Heart right ventricle (tissue), 16 donors: ENCODE measurements around the gene PTP4A1. TPM values are rescaled to one million over a fixed set of nuclear protein-coding genes. Genes with fewer than 3 reads are reported as not detected.
"Not testable (repeated sequence)": the region's sequence is repeated elsewhere in the genome, so short reads cannot be mapped to it uniquely, and the experiment has no call there.

Experiments
- ATAC-seq, 8 donors: fragments of 200-7000 bp; cut with Tn5 transposase; one replicate each; pipeline ENCODE4 v1.9.1; 2020; ENCODE audit warnings: mild to moderate bottlenecking in 8 of 8, moderate library complexity in 8 of 8, moderate number of reproducible peaks in 1 of 8
- DNase-seq, 2 donors: peaks; one replicate each; pipeline ENCODE4 v3.0.0-alpha.2; 2020
- H3K27ac ChIP-seq, 10 donors: fragments of 200-600 bp; sonication (generic) in 2 of 10; one replicate each; pipeline versions ENCODE4 v1.5.0 to v1.8.0; 2020 to 2022; ENCODE audit warnings: mild to moderate bottlenecking in 3 of 10
- H3K27me3 ChIP-seq, 7 donors: fragments of 200-600 bp; one replicate each; pipeline ENCODE4 v1.8.0; 2021 to 2022; ENCODE audit warnings: mild to moderate bottlenecking in 2 of 7
- H3K36me3 ChIP-seq, 9 donors: fragments of 200-600 bp; sonication (generic) in 1 of 9; one replicate each; pipeline versions ENCODE4 v1.5.0 to v1.8.0; 2020 to 2022; ENCODE audit warnings: mild to moderate bottlenecking in 2 of 9
- H3K4me1 ChIP-seq, 9 donors: fragments of 200-600 bp; sonication (generic) in 1 of 9; one replicate each; pipeline versions ENCODE4 v1.5.0 to v1.8.0; 2020 to 2022; ENCODE audit warnings: mild to moderate bottlenecking in 4 of 9
- H3K4me3 ChIP-seq, 10 donors: fragments of 200-600 bp; sonication (generic) in 2 of 10; one replicate each; pipeline versions ENCODE4 v1.5.0 to v1.8.0; 2020 to 2022; ENCODE audit warnings: mild to moderate bottlenecking in 7 of 10, moderate library complexity in 2 of 10
- H3K9me3 ChIP-seq, 11 donors: fragments of 200-600 bp in 10 of 11; sonication (generic) in 2 of 11; one replicate each; pipeline versions ENCODE4 v1.5.0 to v1.8.0; 2013 to 2022; ENCODE audit warnings: mild to moderate bottlenecking in 2 of 11, control low read depth in 1 of 11, moderate library complexity in 1 of 11
- CTCF ChIP-seq, 9 donors: fragments of 200-600 bp; sonication (generic) in 2 of 9; IDR thresholded peaks; one replicate each; pipeline versions ENCODE4 v1.5.0 to v1.8.0; 2021 to 2022; ENCODE audit warnings: antibody characterized with exemption in 9 of 9, mild to moderate bottlenecking in 5 of 9, moderate library complexity in 1 of 9
- WGBS, 2 donors: extraction: QIAGEN DNeasy Blood & Tissue Kit; methylation state at CpG; one replicate each; pipeline ENCODE4 v1.1.7; 2013; ENCODE audit warnings: inconsistent platforms in 1 of 2; 5-methylcytosine and 5-hydroxymethylcytosine counted together
- intact Hi-C, 10 donors: fragments of 100-400 bp; cut with DNase I; formaldehyde crosslinking; loops; one replicate each; pipeline versions ENCODE4 v1.11.1 to v1.14.2; 2022
- long read RNA-seq, 3 donors: library from polyadenylated mRNA; unstranded; transcript quantifications; one replicate each; pipeline ENCODE4 v2.0.0, GENCODE V29; 2020 to 2021
- polyA plus RNA-seq, 2 donors: library from polyadenylated mRNA; stranded (reverse); fragments of 200-250 nt; gene quantifications; one replicate each; pipeline ENCODE4 v1.2.3, GENCODE V29; 2013
- total RNA-seq, 10 donors: library from RNA; stranded (reverse); fragmentation: NEBNext Ultra II Directional in 3 of 10; extraction: Animal tissue kit (Norgen Biotek cat#: 25700) in 3 of 10; gene quantifications; one replicate each; pipeline versions ENCODE4 v1.2.1 to v1.2.4, GENCODE V29; 2021 to 2023
- donor health status: Arrhythmogenic right ventricular cardiomyopathy.
- donor health status: ischemic (EF 13 %, LVEDD 7.1; RV severe dilation, severe dysfunction).
- donor health status: healthy with polysubstance abuse.
- donor health status: DM: no; HTN: yes; CAD: no.
- donor health status: DM: no; HTN: no; CAD: no.
- donor health status: ischemic (EF 25% LVEDD 6.9; RV normal size, moderate dysfunction).
- donor health status: ischemic (EF 25% LVEDD 5.7; RV mildly dilated, moderate dysfunction).
- donor health status: healthy.
- donor health status: DM: yes; HTN: yes; CAD: no.
- donor health status: Ischemic cardiomyopathy.
- donor health status: ischemic (EF 35%, LVEDD 5.7; RV mildly dilated, moderate dysfunction).
- donor health status: nonischemic (EF 11% LVEDD 7.7; RV severe dilation, severe dysfunction).
- donor health status: DM: yes; HTN: yes; CAD: no.
- donor health status: PGD.
- donor health status: ischemic (EF 29% LVEDD 5.4; RV normal size, mild dysfunction).
- donor health status: nonischemic (EF 23%, LVEDD 6.1; RV moderate dilation, normal function).

Gene PTP4A1
- total RNA-seq (10 to 100 TPM; 30.0 to 69.9 (median 51.3) TPM), polyA plus RNA-seq (10 to 100 TPM in 1 of 2 donors, 1 to 10 TPM in 1; 2.6 to 13.6 TPM)
- long read RNA-seq, donor 1, partial matches to known transcripts, result 2 of 3 reads
- long read RNA-seq, donor 1, other reads (novel, unspliced or antisense), result 1 of 3 reads
- long read RNA-seq, donor 2, partial matches to known transcripts, result 0 of 6 reads
- long read RNA-seq, donor 2, other reads (novel, unspliced or antisense), result 3 of 6 reads
- long read RNA-seq, donor 3, transcript PTP4A1-203 (5 exons, 2,203 nt), result major isoform, 15 of 20 reads
- long read RNA-seq, donor 3, partial matches to known transcripts, result 2 of 20 reads
- long read RNA-seq, donor 3, other reads (novel, unspliced or antisense), result 3 of 20 reads

- intact Hi-C loops, result loop anchor here in 7 of 10 donors (1.0 to 10.0 kb wide), 8 partner anchors 63 to 220 kb away; partner anchors contain the start of gene PHF3 (in 4 of the 7)
- 0 to 1% methylated on average over 64 to 69 of the region's 73 CpGs for WGBS, 2 donors
- H3K27me3 ChIP-seq, result no peaks in the 10 kb centered on the region
- no peak for TF ChIP-seq CTCF (IDR thresholded peaks at IDR 0.05)
- H3K27ac ChIP-seq, result peak within 1 kb of the TSS; percentile 95 to 100 (median 99)
- DNase-seq, result peak; percentile 96 to 98
- H3K9me3 ChIP-seq, result peaks cover 0 to 8% (median 0%) of the 10 kb centered on the region in 11 donors
- H3K4me3 ChIP-seq, result peak within 1 kb of the TSS; percentile 77 to 97 (median 94)
- ATAC-seq, result peak; percentile 97 to 100 (median 98)
- peaks cover 0 to 11% (median 4%) of the 10 kb centered on the region in 9 donors for H3K36me3 ChIP-seq
- peaks cover 0 to 39% (median 24%) of the 10 kb centered on the region in 9 donors for H3K4me1 ChIP-seq
These were observed at the start of gene PTP4A1, which contains the start of gene LOC128125822 for GRCh38 chr6:63572044-63572746. Gene PTP4A1 (plus strand): TSS chr6:63572480. CDS start chr6:63576881, 4,401 bp downstream. Gene LOC128125822 (plus strand): TSS chr6:63572480.

- H3K9me3 ChIP-seq, H3K36me3 ChIP-seq, DNase-seq, intact Hi-C loops, H3K4me1 ChIP-seq, ATAC-seq, H3K27me3 ChIP-seq, H3K27ac ChIP-seq, H3K4me3 ChIP-seq: not testable (repeated sequence)
- WGBS, 2 donors, result 88 to 89% methylated on average over 7 of the region's 7 CpGs
These were observed 49.4 kb upstream of the PTP4A1 start for GRCh38 chr6:63522911-63523287.

- DNase-seq (no peak), ATAC-seq (no peak)
- Histone ChIP-seq H3K27ac (no peak overlapping the region), H3K36me3 (no peaks in the 10 kb centered on the region), H3K9me3 (no peaks in the 10 kb centered on the region), H3K4me1 (peaks cover 0 to 4% (median 0%) of the 10 kb centered on the region in 9 donors), H3K27me3 (no peaks in the 10 kb centered on the region), H3K4me3 (no peak overlapping the region)
- WGBS, 2 donors, result 93 to 95% methylated on average over 4 of the region's 4 CpGs
- intact Hi-C loops, result no loop called here
- no peak for TF ChIP-seq CTCF (IDR thresholded peaks at IDR 0.05)
These were observed 48.6 kb upstream of the PTP4A1 start for GRCh38 chr6:63523630-63524029.

- 65 to 67% methylated on average over 7 of the region's 7 CpGs for WGBS, 2 donors
- DNase-seq (no peak), ATAC-seq (no peak)
- H3K4me1 ChIP-seq, result peaks cover 0 to 4% (median 0%) of the 10 kb centered on the region in 9 donors
- no peaks in the 10 kb centered on the region for H3K9me3 ChIP-seq
- no peaks in the 10 kb centered on the region for H3K27me3 ChIP-seq
- intact Hi-C loops, result no loop called here
- H3K27ac ChIP-seq, result no peak overlapping the region
- no peak for TF ChIP-seq CTCF (IDR thresholded peaks at IDR 0.05)
- H3K4me3 ChIP-seq, result no peak overlapping the region
- H3K36me3 ChIP-seq, result no peaks in the 10 kb centered on the region
These were observed 46.9 kb upstream of the PTP4A1 start for GRCh38 chr6:63525186-63525878.
